Uterus (tissue), 2 donors: ENCODE results near the gene FOXN4.

Source experiments
- POLR2A ChIP-seq, 2 donors: fragments of 450-650 bp; IDR thresholded peaks; one replicate each; pipeline ENCODE4 v1.6.1; 2016; ENCODE audit warnings: antibody characterized with exemption in 2 of 2, mild to moderate bottlenecking in 1 of 2, moderate library complexity in 1 of 2
- TF ChIP-seq, protein P1 (sequence below), 4 experiments: fragments of 200-600 bp in 2 of 4; fragments of 450-650 bp in 2 of 4; sonication (generic) in 2 of 4; IDR thresholded peaks; one replicate each; pipeline ENCODE4 v1.5.1; 2016 to 2019; ENCODE audit warnings: antibody characterized with exemption in 4 of 4, mild to moderate bottlenecking in 2 of 4, moderate library complexity in 1 of 4

DNA sequence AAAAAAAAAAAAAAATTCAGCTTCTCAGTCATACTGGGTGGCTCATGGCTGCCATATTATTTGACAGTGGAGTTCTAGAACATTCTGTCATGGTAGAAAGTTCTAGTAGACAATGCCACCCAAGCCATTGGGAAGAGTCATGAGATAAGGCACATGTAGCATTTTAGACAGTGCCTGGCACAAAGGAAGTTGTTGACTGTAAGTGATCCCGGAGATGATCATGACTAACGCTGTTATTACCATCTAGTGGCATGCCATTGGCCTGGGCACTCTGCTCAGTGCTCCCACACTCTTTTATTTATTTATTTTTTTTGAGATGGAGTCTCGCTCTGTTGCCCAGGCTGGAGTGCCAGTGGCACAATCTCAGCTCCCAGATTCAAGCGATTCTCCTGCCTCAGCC is 80.4 kb downstream of the FOXN4 start:
- TF ChIP-seq, protein P1, sequence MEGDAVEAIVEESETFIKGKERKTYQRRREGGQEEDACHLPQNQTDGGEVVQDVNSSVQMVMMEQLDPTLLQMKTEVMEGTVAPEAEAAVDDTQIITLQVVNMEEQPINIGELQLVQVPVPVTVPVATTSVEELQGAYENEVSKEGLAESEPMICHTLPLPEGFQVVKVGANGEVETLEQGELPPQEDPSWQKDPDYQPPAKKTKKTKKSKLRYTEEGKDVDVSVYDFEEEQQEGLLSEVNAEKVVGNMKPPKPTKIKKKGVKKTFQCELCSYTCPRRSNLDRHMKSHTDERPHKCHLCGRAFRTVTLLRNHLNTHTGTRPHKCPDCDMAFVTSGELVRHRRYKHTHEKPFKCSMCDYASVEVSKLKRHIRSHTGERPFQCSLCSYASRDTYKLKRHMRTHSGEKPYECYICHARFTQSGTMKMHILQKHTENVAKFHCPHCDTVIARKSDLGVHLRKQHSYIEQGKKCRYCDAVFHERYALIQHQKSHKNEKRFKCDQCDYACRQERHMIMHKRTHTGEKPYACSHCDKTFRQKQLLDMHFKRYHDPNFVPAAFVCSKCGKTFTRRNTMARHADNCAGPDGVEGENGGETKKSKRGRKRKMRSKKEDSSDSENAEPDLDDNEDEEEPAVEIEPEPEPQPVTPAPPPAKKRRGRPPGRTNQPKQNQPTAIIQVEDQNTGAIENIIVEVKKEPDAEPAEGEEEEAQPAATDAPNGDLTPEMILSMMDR (IDR thresholded peaks at IDR 0.05): no peak
- TF ChIP-seq POLR2A (IDR thresholded peaks at IDR 0.05): no peak
